ENCODE results near the gene KCND2.

The KCND2 gene

DNA sequence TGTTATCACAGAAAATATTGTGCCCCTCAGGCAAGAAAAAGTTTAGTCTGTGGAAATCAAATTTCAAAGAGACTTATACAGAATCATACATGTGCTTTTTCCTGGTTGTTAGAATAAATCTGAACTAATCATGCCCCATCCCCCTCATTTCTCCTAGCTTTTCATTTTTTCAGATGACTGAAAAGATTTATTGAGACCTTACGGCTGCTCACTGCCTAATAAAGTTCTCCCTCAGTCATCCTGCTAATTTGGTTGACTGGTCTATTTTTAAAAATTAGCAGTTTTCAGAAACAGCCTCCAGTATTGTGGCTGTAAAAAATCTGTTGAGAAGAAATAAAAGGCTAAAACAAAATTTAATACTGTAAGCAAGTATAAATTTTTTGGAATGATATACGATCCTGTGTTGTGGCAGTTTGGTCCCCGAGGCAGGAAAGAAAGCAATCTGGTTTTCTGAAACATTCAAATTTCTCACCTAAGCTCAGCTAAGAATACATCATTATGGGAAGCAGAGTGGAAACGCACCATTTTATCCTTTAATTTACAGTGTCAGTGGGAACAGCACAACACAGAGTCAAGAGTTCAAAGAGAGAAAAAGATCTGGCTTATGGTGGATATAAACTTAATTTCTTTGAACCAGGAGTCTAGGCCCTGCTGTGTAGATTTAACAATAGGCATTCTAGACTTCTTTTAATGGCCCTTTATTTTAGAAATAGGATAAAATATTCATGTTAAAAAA, 144.4 kb downstream of the KCND2 start:
- TF ChIP-seq, protein P1, sequence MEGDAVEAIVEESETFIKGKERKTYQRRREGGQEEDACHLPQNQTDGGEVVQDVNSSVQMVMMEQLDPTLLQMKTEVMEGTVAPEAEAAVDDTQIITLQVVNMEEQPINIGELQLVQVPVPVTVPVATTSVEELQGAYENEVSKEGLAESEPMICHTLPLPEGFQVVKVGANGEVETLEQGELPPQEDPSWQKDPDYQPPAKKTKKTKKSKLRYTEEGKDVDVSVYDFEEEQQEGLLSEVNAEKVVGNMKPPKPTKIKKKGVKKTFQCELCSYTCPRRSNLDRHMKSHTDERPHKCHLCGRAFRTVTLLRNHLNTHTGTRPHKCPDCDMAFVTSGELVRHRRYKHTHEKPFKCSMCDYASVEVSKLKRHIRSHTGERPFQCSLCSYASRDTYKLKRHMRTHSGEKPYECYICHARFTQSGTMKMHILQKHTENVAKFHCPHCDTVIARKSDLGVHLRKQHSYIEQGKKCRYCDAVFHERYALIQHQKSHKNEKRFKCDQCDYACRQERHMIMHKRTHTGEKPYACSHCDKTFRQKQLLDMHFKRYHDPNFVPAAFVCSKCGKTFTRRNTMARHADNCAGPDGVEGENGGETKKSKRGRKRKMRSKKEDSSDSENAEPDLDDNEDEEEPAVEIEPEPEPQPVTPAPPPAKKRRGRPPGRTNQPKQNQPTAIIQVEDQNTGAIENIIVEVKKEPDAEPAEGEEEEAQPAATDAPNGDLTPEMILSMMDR (IDR thresholded peaks at IDR 0.05; ENCODE audit: control insufficient read depth, extremely low read depth, insufficient read depth), result no peak
- DNase-seq (ENCODE audit: low read depth), result no peak
- H3K4me3 ChIP-seq (ENCODE audit: low read depth, low read length), result no peak overlapping the region

DNA sequence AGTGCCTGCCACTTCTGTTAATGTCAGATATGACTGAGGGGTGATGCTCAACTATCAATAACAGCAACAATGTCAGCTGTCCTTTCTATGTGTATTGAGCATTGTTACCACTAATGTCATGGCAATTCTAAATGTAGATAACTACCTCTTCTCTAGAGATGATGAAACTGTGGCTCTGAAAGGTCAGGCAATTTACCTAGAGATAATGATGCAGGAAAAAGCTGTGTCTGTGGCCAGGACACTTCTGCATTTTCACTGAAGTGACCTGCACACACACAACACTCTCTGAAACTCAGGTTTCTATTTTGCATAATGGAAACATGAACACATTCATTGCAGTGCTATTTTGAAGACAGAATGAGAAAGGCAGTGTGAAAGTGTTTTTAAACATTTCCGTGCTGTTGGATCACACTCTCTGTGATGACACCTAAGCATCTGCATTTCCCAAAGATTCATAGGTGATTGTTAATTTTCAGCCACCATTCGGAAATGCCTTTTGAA, 148.2 kb downstream of the KCND2 start:
- DNase-seq (ENCODE audit: low read depth), result no peak
- TF ChIP-seq, protein P1 (IDR thresholded peaks at IDR 0.05; ENCODE audit: control insufficient read depth, extremely low read depth, insufficient read depth), result no peak
- H3K4me3 ChIP-seq (ENCODE audit: low read depth, low read length), result no peak overlapping the region

DNA sequence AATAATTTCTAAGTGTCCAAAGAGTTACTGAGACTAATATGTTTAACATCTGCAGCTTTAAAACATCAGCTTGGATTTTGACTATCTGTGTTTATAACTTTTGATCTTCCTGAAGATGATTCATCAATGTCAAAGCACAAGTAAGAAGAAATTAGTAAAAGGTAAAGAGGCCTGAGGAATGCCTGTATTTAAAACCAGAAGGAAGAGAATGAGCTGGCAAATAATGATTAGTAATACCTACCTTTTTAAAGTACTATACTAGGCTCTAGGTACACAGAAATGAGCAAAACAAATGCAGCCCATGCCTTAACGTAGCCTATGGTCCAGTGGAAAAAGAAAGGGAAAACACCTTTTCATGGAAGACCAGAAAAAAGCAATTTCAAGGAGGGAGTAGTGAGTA, 158.0 kb downstream of the KCND2 start:
- no peak for DNase-seq (ENCODE audit: low read depth)
- TF ChIP-seq, protein P1 (IDR thresholded peaks at IDR 0.05; ENCODE audit: control insufficient read depth, extremely low read depth, insufficient read depth), result no peak
- H3K4me3 ChIP-seq (ENCODE audit: low read depth, low read length), result no peak overlapping the region

DNA sequence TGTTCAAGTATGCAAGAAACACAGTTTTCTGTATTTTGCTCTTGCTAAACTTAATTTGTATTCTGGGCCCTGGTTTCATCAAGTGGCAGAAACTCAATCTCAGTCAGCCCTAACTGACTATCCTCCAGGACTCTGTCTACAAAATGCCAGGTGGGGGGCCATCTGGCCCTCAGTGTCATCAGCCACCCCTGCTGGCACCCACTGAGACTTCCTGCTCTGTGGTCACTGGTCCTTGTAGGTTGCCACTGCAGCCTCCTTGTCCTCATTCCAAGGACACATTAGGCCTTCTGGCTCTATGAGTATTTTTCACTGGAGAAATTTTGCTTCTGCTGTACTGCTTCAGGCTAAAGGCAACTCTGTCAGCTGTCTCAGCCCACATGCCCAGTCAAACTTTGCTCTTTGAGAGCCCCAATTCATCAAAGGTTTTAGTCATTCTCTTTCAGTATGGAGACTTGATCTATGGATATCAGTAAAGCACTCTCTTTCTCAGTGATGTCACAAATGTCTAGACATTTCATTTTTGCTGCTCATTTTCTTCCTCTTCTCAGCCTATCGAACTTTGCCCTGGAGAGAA, 163.6 kb downstream of the KCND2 start:
- TF ChIP-seq, protein P1 (IDR thresholded peaks at IDR 0.05; ENCODE audit: control insufficient read depth, extremely low read depth, insufficient read depth), result no peak
- H3K4me3 ChIP-seq (ENCODE audit: low read depth, low read length), result no peak overlapping the region
- DNase-seq (ENCODE audit: low read depth), result no peak

DNA sequence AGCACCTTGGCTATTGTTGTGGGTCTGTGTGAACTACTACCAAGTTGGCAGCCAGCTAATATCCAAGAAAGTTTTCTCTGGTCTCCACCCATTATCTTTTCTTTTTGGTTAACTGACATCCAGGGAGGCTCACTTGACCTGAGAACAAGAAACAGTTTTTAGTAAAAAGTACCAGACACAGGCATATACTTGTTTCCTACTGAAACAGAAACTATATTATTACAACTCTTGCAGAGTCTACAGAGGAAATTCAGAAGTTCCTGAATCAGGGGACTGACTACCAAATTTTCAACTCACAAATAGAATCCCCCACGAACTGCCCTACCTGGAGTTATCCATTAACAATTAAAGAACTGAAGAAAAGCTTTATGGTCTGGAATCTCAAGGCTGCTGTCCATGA, 168.9 kb downstream of the KCND2 start:
- TF ChIP-seq, protein P1 (IDR thresholded peaks at IDR 0.05; ENCODE audit: control insufficient read depth, extremely low read depth, insufficient read depth), result no peak
- H3K4me3 ChIP-seq (ENCODE audit: low read depth, low read length), result no peak overlapping the region
- DNase-seq (ENCODE audit: low read depth), result no peak

DNA sequence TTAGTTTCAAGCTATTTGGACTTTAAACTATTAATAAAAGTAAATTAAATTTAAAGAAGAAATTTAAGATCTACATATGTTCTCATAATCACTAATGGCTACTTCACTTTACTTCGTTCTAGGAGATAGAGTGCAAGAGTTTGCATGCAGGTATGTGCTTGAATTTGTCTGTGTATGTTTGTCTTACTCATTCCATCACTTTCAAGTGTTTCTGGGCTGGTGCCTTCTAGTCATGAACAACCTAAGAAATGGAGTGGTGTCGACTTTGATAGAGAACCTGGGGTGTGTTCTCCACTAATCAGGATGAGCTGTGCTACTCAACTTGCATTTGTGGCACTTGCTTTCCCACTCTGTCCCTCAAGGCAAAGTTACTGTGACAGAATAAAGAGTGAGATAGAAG, 169.9 kb downstream of the KCND2 start:
- no peak for DNase-seq (ENCODE audit: low read depth)
- no peak overlapping the region for H3K4me3 ChIP-seq (ENCODE audit: low read depth, low read length)
- TF ChIP-seq, protein P1 (IDR thresholded peaks at IDR 0.05; ENCODE audit: control insufficient read depth, extremely low read depth, insufficient read depth), result no peak

All from LNCaP clone FGC (cell line).